LNCAP (cell line): Measurements from ENCODE around the gene PPP1R14B.

Experiments used
- TF ChIP-seq, protein P1 (sequence below): fragments of 450-650 bp; IDR thresholded peaks from 2 replicates; pipeline ENCODE4 v1.5.1; 2017; ENCODE audit warnings: mild to moderate bottlenecking

PPP1R14B gene

DNA sequence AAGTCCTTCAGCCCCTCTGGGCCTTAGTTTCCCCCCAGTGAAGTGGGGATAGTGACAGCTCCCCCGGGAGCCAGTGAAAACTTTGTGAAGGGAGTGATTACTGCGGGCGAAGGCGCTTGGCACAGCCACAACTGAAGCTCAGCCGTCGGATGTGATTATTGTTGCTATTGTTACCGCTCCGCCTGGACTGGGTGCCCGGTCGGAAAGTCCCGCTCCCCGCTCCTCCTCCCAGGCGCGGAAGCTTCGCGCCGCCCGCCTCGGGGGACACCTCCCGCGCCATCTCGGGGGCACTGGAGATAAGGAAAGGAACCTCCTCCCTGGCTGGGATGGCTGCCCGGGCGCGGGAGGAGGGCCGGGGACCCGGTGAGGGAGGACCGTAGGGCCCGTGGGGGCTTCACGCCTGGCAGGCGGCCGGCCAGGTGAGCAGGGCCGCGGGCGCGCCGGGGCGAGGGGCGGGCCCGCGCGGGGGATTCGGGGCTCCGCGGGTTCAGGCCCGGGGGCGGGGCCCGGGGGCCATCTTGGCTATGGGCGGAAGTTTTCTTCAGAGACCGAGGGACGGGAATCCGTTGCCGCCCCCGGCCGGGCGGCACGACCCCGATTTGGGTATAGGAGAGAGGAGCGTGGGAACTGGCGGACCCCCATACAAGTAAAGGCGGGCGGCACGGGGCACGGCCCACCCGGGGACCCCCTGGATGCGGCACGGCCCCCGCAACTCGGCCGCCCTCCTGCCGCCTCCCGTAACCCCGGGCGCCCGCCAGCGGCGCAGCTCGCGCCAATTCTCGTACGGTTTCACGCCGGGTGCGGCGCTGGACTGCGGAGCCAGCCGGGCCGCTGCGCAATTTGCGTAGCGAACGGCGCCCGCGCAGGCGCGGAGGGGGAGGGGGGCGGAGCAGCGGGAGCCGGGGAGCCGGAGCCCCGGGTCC, 38.5 kb upstream of the PPP1R14B start, which contains the start of gene GPR137:
Gene GPR137, plus strand, starts transcription at position 887 of the 923 bp plus-strand sequence. CDS start 677 bp downstream, outside the sequence.
- TF ChIP-seq, protein P1, sequence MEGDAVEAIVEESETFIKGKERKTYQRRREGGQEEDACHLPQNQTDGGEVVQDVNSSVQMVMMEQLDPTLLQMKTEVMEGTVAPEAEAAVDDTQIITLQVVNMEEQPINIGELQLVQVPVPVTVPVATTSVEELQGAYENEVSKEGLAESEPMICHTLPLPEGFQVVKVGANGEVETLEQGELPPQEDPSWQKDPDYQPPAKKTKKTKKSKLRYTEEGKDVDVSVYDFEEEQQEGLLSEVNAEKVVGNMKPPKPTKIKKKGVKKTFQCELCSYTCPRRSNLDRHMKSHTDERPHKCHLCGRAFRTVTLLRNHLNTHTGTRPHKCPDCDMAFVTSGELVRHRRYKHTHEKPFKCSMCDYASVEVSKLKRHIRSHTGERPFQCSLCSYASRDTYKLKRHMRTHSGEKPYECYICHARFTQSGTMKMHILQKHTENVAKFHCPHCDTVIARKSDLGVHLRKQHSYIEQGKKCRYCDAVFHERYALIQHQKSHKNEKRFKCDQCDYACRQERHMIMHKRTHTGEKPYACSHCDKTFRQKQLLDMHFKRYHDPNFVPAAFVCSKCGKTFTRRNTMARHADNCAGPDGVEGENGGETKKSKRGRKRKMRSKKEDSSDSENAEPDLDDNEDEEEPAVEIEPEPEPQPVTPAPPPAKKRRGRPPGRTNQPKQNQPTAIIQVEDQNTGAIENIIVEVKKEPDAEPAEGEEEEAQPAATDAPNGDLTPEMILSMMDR: no peak

DNA sequence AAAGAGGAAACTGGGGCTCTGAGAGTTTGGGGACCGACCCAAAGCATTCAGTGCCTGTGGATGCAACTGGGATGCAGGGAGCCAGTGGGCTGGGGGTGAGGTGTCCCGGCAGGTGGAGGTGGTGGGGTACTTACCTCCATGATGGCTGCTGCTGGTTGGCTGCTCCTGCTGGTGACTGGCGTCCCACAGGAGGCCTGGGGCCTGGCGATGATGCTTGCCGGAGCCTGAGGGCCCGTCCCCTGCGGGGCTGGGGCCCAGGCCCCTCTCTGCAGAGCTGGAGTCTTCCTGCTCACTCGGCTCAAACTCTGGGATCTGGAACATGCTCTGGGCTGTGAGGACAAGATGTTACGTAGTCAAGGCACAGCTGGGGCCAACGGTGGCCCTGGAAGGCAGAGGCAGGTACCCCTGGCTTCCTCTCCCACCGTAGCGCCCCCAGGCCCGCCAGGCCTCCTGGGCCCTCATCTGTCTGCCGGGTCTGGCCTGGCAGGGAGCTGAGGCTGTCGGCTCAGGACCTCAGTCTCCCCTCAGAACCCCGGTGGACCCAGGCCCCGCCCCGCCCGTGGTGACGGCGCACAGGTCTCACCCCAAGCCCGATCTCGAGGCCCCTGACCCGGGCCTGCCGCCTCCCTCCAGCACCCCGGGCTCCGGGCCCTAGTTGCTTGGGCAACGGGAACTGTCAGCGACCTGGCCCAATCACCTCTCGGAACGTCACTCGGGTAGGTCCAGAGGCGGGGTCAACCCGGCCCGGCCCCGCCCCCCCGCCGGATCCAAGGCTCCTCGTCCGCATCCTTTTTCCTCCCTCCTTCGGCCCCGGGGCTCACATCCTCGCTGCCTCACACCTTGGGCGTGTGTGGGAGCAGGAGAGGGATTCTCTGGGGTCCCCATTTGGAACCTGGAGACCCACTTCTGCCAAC, 37.6 kb upstream of the PPP1R14B start, which contains the start of gene BAD:
Gene BAD, minus strand, starts transcription at position 618 of the 914 bp plus-strand sequence. Its CDS starts 297 bp downstream, at position 321.
- TF ChIP-seq, protein P1: no peak

DNA sequence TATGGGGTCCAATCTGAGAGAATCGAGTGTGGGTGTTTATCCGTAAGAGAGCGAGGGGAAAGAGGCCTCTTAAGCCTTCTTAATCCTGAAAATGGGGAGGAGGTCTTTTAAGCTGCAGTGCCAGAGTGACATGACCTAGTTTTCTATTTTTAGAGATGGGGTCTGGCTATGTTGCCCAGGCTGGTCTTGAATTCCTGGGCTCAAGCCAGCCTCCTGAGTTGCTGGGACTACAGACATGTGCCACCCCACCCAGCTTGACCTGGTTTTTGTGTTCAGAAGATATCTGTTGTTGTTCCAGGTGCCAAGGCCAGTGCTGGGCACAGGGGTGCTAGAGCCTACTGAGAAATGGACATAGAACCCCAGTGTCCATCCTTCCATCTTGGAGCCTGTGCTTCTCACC, 36.3 kb upstream of the PPP1R14B start:
- TF ChIP-seq, protein P1: no peak

DNA sequence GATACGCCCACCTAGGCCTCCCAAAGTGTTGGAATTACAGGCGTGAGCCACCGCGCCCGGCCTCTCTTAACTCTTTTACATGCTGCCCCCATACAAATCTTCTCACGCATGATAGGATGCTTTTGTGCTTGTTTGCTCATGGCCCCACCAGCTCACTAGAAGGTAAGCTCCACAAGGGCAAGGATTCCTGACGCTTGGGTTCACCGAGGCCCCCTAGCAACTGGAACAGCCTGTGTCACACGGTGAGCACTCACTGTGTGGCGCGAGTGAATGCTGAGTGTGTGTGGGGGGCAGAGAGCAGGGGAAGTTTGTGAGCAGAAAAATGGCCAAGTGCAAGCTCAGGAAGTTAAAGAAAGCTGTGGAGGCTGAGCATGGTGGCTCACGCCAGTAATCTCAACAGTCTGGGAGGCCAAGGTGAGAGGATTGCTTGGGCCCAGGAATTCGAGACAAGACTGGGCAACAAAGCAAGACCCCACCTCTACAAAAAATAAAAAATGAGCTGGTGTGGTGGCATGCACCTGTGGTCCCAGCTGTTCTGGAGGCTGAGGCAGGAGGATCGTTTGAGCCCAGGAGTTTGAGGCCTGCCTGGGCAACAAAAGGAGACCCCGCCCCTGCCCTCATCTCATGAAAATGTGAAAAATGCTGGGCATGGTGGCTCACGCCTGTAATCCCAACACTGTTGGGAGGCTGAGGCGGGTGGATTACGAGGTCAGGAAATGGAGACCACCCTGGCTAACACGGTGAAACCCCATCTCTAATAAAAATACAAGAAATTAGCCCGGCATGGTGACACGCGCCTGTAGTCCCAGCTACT, 35.4 kb upstream of the PPP1R14B start:
- TF ChIP-seq, protein P1: no peak

- TF ChIP-seq, protein P1: no peak
These were observed 31.9 kb upstream of the PPP1R14B start for GRCh38 chr11:64278576-64279190.

GRCh38 chr11:64276653-64277431, 30.1 kb upstream of the PPP1R14B start:
- TF ChIP-seq, protein P1: no peak
